H7 (cell line): ENCODE results near the gene DAZAP1. TPM values are rescaled to one million over a fixed set of nuclear protein-coding genes. Genes with fewer than 3 reads are reported as not detected.

Experiments used
- DNase-seq: peaks from one replicate; pipeline ENCODE4 v3.0.0; 2012
- H3K27me3 ChIP-seq: 2 replicates; pipeline ENCODE4 v1.6.0; 2011; ENCODE audit warnings: mild to moderate bottlenecking, low read length; ENCODE audit not compliant: control insufficient read depth, insufficient read depth
- H3K36me3 ChIP-seq: replicated peaks from 2 replicates; pipeline ENCODE4 v1.5.1; 2011; ENCODE audit warnings: low read length; ENCODE audit not compliant: control insufficient read depth, insufficient read depth
- H3K4me3 ChIP-seq: 2 replicates; pipeline ENCODE4 v1.5.1; 2011; ENCODE audit warnings: low read depth, mild to moderate bottlenecking, control low read depth, low read length, moderate library complexity; ENCODE audit not compliant: insufficient read depth
- total RNA-seq: library from RNA; depleted of rRNA; stranded (reverse); fragments of >200 nt; shearing (Covaris generic); gene quantifications from 2 replicates; pipeline ENCODE4 v1.2.3, GENCODE V29; 2014

Gene DAZAP1
- total RNA-seq, 1 experiment from 2014 or later: 196 TPM

GRCh38 chr19:1441677-1442438 is 34.5 kb downstream of the DAZAP1 start:
- H3K27me3 ChIP-seq: peaks cover 15% of the 10 kb centered on the region
- peaks cover 18% of the 10 kb centered on the region for H3K36me3 ChIP-seq
- peak; percentile 59 for DNase-seq
- no peak overlapping the region for H3K4me3 ChIP-seq

DNA sequence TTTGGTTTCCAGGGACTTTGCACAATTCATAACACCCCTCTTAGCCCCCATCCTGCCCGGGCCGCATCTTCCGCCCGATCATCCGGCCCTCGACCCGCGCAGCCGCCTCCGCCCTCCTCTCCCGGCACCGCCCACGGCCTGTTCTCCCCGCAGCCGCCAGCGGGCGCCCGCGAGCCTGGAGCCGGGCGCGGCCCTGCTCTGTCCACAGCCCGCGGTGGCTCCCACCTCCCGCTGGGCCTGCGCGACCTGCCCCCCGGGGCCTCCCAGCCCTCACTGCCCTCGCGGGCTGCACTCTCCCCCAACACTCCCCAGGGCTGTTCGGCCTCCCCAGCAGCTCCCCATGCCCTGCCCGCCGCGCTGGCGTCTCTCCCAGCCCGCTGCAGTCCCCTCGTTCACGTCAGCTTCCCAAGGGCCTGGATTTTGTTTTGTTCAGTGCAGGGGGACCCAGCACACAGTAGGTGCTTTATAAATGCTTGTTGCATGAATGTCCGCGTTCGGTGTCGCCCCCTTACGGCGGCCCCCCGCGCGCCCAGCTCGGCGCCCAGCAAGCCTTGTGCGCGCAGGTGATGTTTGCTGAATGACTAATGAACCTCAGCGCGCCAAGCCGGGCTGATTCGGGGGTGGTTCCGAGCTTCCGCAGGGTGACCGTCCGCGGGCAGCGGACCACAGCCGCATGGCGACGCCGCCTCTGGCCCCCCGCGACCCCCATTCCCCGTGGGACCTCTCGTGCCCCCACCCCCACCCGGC is 38.0 kb downstream of the DAZAP1 start:
- Histone ChIP-seq H3K27me3 (peaks cover 42% of the 10 kb centered on the region), H3K36me3 (peaks cover 10% of the 10 kb centered on the region)
- peak; percentile 98 for DNase-seq

GRCh38 chr19:1445932-1446712 is 38.7 kb downstream of the DAZAP1 start:
- peak; percentile 99 for DNase-seq
- Histone ChIP-seq H3K36me3 (peaks cover 3% of the 10 kb centered on the region), H3K4me3 (peak overlapping the region; percentile 52), H3K27me3 (peaks cover 50% of the 10 kb centered on the region)

More for the DNA sequence above, 38.0 kb downstream of the DAZAP1 start:
- peak overlapping the region; percentile 59 for H3K4me3 ChIP-seq

- no peaks in the 10 kb centered on the region for H3K36me3 ChIP-seq
- no peak overlapping the region; the same call in 1 of the 2 replicates for H3K4me3 ChIP-seq
- peak; percentile 90 for DNase-seq
- peaks cover 55% of the 10 kb centered on the region for H3K27me3 ChIP-seq
These were observed 39.5 kb downstream of the DAZAP1 start for GRCh38 chr19:1446713-1447481.

- no peak for DNase-seq
- Histone ChIP-seq H3K4me3 (no peak overlapping the region), H3K36me3 (no peaks in the 10 kb centered on the region), H3K27me3 (peaks cover 61% of the 10 kb centered on the region)
These were observed 40.1 kb downstream of the DAZAP1 start for GRCh38 chr19:1447504-1447903.

- no peak for DNase-seq
- H3K36me3 ChIP-seq: no peaks in the 10 kb centered on the region
- H3K27me3 ChIP-seq: peaks cover 65% of the 10 kb centered on the region
- H3K4me3 ChIP-seq: no peak overlapping the region
These were observed 40.6 kb downstream of the DAZAP1 start for GRCh38 chr19:1447944-1448343.

DNA sequence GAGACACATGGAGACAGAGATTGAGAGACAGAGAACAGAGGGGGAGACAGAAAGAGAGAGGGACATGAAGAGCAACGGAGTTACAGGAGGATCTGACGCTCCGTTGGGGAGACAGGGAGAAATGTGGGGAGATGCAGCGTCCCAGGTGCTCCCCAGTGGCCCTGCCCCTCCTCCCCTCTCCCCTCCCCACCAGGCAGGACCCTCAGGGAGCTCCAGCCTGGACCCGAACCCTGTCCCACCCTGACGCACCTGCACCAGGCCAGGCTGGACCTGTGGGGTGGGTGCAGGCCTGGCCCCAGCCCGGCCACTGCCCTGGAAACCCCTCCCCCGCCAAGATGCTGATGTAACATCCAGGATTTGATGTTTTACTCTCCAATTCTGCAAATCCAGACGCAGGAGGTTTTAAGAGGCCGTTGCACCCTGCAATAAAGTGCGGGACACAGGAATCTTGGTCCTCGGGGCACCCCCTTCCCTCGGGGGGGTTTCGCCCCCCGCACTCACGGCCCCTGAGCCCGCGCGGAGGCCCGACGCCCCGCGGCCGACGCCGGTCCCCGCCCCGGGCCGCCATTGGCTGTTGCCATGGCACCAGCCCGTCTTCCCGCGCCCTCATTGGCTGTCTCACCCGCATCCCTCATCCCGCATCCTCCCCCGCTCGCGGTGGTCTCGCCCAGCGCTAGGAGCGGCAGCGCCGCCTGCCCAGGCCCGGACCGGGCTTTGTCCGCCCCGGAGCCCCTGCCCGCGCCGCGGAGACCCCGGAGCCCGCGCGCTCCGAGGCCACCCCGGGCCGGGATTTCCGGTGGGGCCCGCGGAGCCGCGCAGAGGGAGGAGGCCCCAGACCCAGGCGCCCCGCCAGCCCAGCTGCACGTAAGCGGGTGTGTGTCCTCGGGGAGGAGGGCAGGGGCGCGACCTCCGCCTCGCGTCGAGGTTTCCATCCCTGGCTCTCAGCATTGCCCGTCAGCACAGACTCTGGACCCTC is 42.4 kb downstream of the DAZAP1 start, which contains the start of gene APC2:
Gene APC2 (plus strand): TSS at position 655 of the 976 bp plus-strand sequence. CDS start 2,881 bp downstream, outside the sequence.
- no peaks in the 10 kb centered on the region for H3K36me3 ChIP-seq
- peak; percentile 100 for DNase-seq
- H3K27me3 ChIP-seq: peaks cover 77% of the 10 kb centered on the region
- H3K4me3 ChIP-seq: peak within 1 kb of the TSS; percentile 19; the same call in 1 of the 2 replicates

- Histone ChIP-seq H3K27me3 (peaks cover 78% of the 10 kb centered on the region), H3K36me3 (no peaks in the 10 kb centered on the region)
These were observed 43.6 kb downstream of the DAZAP1 start for GRCh38 chr19:1450735-1451731.

GRCh38 chr19:1451916-1452801 is 44.8 kb downstream of the DAZAP1 start:
- H3K27me3 ChIP-seq: peaks cover 78% of the 10 kb centered on the region
- H3K4me3 ChIP-seq: no peak overlapping the region
- DNase-seq: peak; percentile 93
- no peaks in the 10 kb centered on the region for H3K36me3 ChIP-seq

More at GRCh38 chr19:1450735-1451731, 43.6 kb downstream of the DAZAP1 start:
- H3K4me3 ChIP-seq: no peak overlapping the region
- DNase-seq: no peak

- Histone ChIP-seq H3K4me3 (no peak overlapping the region), H3K36me3 (no peaks in the 10 kb centered on the region), H3K27me3 (peaks cover 73% of the 10 kb centered on the region)
- no peak for DNase-seq
These were observed 45.6 kb downstream of the DAZAP1 start for GRCh38 chr19:1452802-1453524.
